ENCODE data around the gene ARHGEF28. TPM values are rescaled to one million over a fixed set of nuclear protein-coding genes. Genes with fewer than 3 reads are reported as not detected.

The ARHGEF28 gene
- polyA plus RNA-seq, 3 donors = not detected

DNA sequence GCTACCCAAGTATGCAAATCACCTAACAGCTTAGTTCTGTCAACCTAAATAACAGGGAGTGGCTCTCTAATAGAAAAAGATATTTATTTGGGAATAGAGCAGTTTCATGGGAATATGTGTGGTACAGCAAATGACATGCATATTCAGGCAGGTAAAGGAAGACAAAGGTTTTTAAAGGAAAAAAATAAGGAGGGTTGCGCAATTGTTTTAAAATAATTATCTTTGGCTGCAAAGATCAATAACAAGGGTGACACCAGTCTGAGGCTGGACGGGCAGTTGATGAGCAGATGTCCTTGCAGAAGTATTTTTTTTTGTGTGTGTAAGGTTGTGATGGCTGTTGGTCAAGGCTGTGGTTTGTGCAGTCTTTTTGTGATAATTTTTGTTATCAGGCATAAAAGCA is 332.0 kb downstream of the ARHGEF28 start:
- TF ChIP-seq, protein P1, sequence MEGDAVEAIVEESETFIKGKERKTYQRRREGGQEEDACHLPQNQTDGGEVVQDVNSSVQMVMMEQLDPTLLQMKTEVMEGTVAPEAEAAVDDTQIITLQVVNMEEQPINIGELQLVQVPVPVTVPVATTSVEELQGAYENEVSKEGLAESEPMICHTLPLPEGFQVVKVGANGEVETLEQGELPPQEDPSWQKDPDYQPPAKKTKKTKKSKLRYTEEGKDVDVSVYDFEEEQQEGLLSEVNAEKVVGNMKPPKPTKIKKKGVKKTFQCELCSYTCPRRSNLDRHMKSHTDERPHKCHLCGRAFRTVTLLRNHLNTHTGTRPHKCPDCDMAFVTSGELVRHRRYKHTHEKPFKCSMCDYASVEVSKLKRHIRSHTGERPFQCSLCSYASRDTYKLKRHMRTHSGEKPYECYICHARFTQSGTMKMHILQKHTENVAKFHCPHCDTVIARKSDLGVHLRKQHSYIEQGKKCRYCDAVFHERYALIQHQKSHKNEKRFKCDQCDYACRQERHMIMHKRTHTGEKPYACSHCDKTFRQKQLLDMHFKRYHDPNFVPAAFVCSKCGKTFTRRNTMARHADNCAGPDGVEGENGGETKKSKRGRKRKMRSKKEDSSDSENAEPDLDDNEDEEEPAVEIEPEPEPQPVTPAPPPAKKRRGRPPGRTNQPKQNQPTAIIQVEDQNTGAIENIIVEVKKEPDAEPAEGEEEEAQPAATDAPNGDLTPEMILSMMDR (IDR thresholded peaks at IDR 0.05) = no peak
- intact Hi-C loops (cut with micrococcal nuclease) = no loop called here
- no peak overlapping the region for H3K27ac Mint-ChIP-seq
- Histone ChIP-seq H3K27ac (ENCODE audit: low read depth in 1 of 2, low read length in 2 of 2) (no peak overlapping the region), H3K4me2 (replicated peaks; ENCODE audit: extremely low read depth, low read length, poor library complexity, severe bottlenecking) (no peak overlapping the region), H3K4me3 (replicated peaks in 1 of 3; ENCODE audit: low read depth in 2 of 3, low read length in 3 of 3) (no peak overlapping the region), H3K79me2 (ENCODE audit: insufficient read depth, low read length) (no peaks in the 10 kb centered on the region), H2AFZ (ENCODE audit: insufficient read depth, low read depth, low read length, poor library complexity, severe bottlenecking) (no peak overlapping the region), H3K36me3 (replicated peaks in 1 of 2; ENCODE audit: control insufficient read depth in 1 of 2, insufficient read depth in 2 of 2, low read length in 2 of 2) (no peaks in the 10 kb centered on the region), H3K9ac (ENCODE audit: insufficient read depth, low read length, poor library complexity, severe bottlenecking) (no peak overlapping the region), H3K27me3 (ENCODE audit: control insufficient read depth in 2 of 2, insufficient read depth in 2 of 2, low read length in 2 of 2) (no peaks in the 10 kb centered on the region), H3K9me3 (replicated peaks in 1 of 2; ENCODE audit: control insufficient read depth in 1 of 2, insufficient read depth in 1 of 2, low read length in 2 of 2) (no peaks in the 10 kb centered on the region), H3K4me1 (ENCODE audit: control insufficient read depth in 1 of 2, insufficient read depth in 2 of 2, low read length in 2 of 2) (no peaks in the 10 kb centered on the region), H4K20me1 (ENCODE audit: insufficient read depth, low read length) (no peaks in the 10 kb centered on the region)
- no peak for DNase-seq
- no peaks in the 10 kb centered on the region for H3K36me3 Mint-ChIP-seq
- H3K9me3 Mint-ChIP-seq = peaks cover 0 to 2% (median 0%) of the 10 kb centered on the region in 7 donors
- no peaks in the 10 kb centered on the region for H3K4me1 Mint-ChIP-seq
- H3K4me3 Mint-ChIP-seq = no peak overlapping the region
- WGBS (ENCODE audit: insufficient coverage) = 76% methylated on average over 2 of the region's 2 CpGs
- H3K27me3 Mint-ChIP-seq (ENCODE audit: low read depth in 3 of 3) = peaks cover 0 to 3% (median 1%) of the 10 kb centered on the region in 3 donors

DNA sequence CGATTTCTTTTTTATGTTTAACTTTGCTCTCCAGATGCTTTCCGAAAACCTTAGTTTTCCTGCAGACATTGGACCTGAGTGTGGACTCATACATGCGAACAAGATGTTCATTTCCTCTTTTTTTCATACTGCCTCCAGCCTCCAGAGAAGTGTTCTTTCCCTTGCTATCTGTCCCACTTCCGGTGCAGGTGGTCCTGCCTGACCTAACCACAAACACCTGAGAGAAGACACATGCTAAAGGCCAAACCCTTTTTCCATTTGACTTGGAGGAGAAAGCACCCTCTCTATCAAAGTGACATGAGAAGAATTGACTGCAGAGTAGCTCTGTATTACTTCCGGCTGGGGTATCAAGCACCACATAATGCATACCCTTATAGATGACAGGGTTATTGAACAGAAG is 334.0 kb downstream of the ARHGEF28 start:
- Histone ChIP-seq H3K4me2 (replicated peaks; ENCODE audit: extremely low read depth, low read length, poor library complexity, severe bottlenecking) (no peak overlapping the region), H3K4me3 (replicated peaks in 1 of 3; ENCODE audit: low read depth in 2 of 3, low read length in 3 of 3) (no peak overlapping the region), H3K36me3 (replicated peaks in 1 of 2; ENCODE audit: control insufficient read depth in 1 of 2, insufficient read depth in 2 of 2, low read length in 2 of 2) (no peaks in the 10 kb centered on the region), H3K9ac (ENCODE audit: insufficient read depth, low read length, poor library complexity, severe bottlenecking) (no peak overlapping the region), H4K20me1 (ENCODE audit: insufficient read depth, low read length) (no peaks in the 10 kb centered on the region), H3K79me2 (ENCODE audit: insufficient read depth, low read length) (no peaks in the 10 kb centered on the region), H3K27ac (ENCODE audit: low read depth in 1 of 2, low read length in 2 of 2) (no peak overlapping the region), H2AFZ (ENCODE audit: insufficient read depth, low read depth, low read length, poor library complexity, severe bottlenecking) (no peak overlapping the region), H3K4me1 (ENCODE audit: control insufficient read depth in 1 of 2, insufficient read depth in 2 of 2, low read length in 2 of 2) (no peaks in the 10 kb centered on the region), H3K9me3 (replicated peaks in 1 of 2; ENCODE audit: control insufficient read depth in 1 of 2, insufficient read depth in 1 of 2, low read length in 2 of 2) (no peaks in the 10 kb centered on the region), H3K27me3 (ENCODE audit: control insufficient read depth in 2 of 2, insufficient read depth in 2 of 2, low read length in 2 of 2) (no peaks in the 10 kb centered on the region)
- Mint-ChIP-seq H3K36me3 (no peaks in the 10 kb centered on the region), H3K4me3 (no peak overlapping the region), H3K9me3 (no peaks in the 10 kb centered on the region), H3K27me3 (ENCODE audit: low read depth in 3 of 3) (peaks cover 0 to 8% (median 1%) of the 10 kb centered on the region in 3 donors), H3K27ac (no peak overlapping the region), H3K4me1 (no peaks in the 10 kb centered on the region)
- no peak for DNase-seq
- 40% methylated on average over 4 of the region's 5 CpGs for WGBS (ENCODE audit: insufficient coverage)
- intact Hi-C loops (cut with micrococcal nuclease) = no loop called here
- TF ChIP-seq, protein P1 (IDR thresholded peaks at IDR 0.05) = no peak

Measured in CD14-positive monocyte (primary cell).